ENCODE data around the gene PLCXD1.
"Not testable (repeated sequence)": the region's sequence is repeated elsewhere in the genome, so short reads cannot be mapped to it uniquely, and the experiment has no call there.

PLCXD1 gene

DNA sequence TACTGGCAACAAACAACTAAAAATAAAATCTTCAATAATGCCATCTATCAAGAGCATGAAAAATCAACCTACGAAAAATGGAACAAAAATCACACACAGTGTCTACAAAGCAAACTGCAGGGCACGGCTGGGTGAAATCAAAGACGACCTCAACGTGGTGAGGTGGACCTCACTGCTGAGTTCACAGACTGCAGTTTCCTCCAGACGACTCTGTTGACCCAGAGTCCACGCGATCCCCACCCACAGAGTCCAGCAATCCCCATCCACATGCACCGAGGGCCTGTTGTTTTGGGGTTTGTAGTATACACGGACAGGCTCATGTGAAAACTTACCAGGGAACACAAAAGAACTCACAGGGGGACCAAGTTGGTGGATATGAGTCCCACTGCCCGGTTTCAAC, 68.5 kb downstream of the PLCXD1 start:
- H2BK120ac ChIP-seq (ENCODE audit: insufficient read depth, low read length, poor library complexity) = no peak overlapping the region
- H3K27ac ChIP-seq (ENCODE audit: low read depth, low read length) = no peak overlapping the region
- no peak overlapping the region for H3K4ac ChIP-seq (ENCODE audit: low read depth, low read length)
- H2BK5ac ChIP-seq (ENCODE audit: low read depth, low read length, poor library complexity) = no peak overlapping the region
- no peak for DNase-seq
- no peak overlapping the region for H3K14ac ChIP-seq (ENCODE audit: low read length)
- no peak overlapping the region for H4K91ac ChIP-seq (ENCODE audit: low read depth, low read length)
- peaks cover 2% of the 10 kb centered on the region for H3K79me1 ChIP-seq (ENCODE audit: low read length)
- H4K12ac ChIP-seq (ENCODE audit: low read depth, low read length) = no peak overlapping the region
- H3K79me2 ChIP-seq (ENCODE audit: control insufficient read depth, insufficient read depth, low read length, poor library complexity) = peaks cover 2% of the 10 kb centered on the region
- no CpG with 5 or more reads among the region's 10 CpGs for WGBS (ENCODE audit: extremely low coverage, insufficient coverage, insufficient read length)
- no peak overlapping the region for H3K18ac ChIP-seq (ENCODE audit: low read length)
- peaks cover 4 to 7% of the 10 kb centered on the region in 2 experiments for H3K4me1 ChIP-seq (ENCODE audit: control insufficient read depth in 1 of 2, insufficient read depth in 2 of 2, low read length in 2 of 2)
- H2AK5ac ChIP-seq (ENCODE audit: low read length) = no peak overlapping the region
- H3K4me2 ChIP-seq (ENCODE audit: low read length) = no peak overlapping the region
- H3K23ac ChIP-seq (ENCODE audit: low read length) = no peak overlapping the region
- no peak overlapping the region for H4K8ac ChIP-seq (ENCODE audit: low read depth, low read length)
- H3K9me3 ChIP-seq (ENCODE audit: insufficient read depth, low read depth, low read length) = no peaks in the 10 kb centered on the region
- no peak overlapping the region for H3K4me3 ChIP-seq (ENCODE audit: low read depth, low read length)
- no peak overlapping the region for H2AFZ ChIP-seq (ENCODE audit: insufficient read depth, low read length, poor library complexity)
- H3K36me3 ChIP-seq (ENCODE audit: control insufficient read depth in 1 of 2, insufficient read depth in 2 of 2, low read length in 2 of 2) = peaks cover 26 to 35% of the 10 kb centered on the region in 2 experiments
- H2BK12ac ChIP-seq (ENCODE audit: low read length) = no peak overlapping the region
- H3K27me3 ChIP-seq (ENCODE audit: insufficient read depth, low read length) = no peaks in the 10 kb centered on the region
- H3K9ac ChIP-seq (ENCODE audit: low read length) = no peak overlapping the region

GRCh38 chrX:350148-350533, 69.0 kb downstream of the PLCXD1 start:
- Histone ChIP-seq H3K9ac (ENCODE audit: low read length) (no peak overlapping the region), H2BK5ac (ENCODE audit: low read depth, low read length, poor library complexity) (no peak overlapping the region), H3K9me3 (ENCODE audit: insufficient read depth, low read depth, low read length) (no peaks in the 10 kb centered on the region), H3K18ac (ENCODE audit: low read length) (no peak overlapping the region), H2BK12ac (ENCODE audit: low read length) (no peak overlapping the region), H3K36me3 (ENCODE audit: control insufficient read depth in 1 of 2, insufficient read depth in 2 of 2, low read length in 2 of 2) (peaks cover 23 to 31% of the 10 kb centered on the region in 2 experiments), H4K8ac (ENCODE audit: low read depth, low read length) (no peak overlapping the region), H3K79me2 (ENCODE audit: control insufficient read depth, insufficient read depth, low read length, poor library complexity) (peaks cover 2% of the 10 kb centered on the region), H3K23ac (ENCODE audit: low read length) (no peak overlapping the region), H3K27me3 (ENCODE audit: insufficient read depth, low read length) (no peaks in the 10 kb centered on the region), H2AK5ac (ENCODE audit: low read length) (no peak overlapping the region), H3K4me1 (ENCODE audit: control insufficient read depth in 1 of 2, insufficient read depth in 2 of 2, low read length in 2 of 2) (peaks cover 4 to 7% of the 10 kb centered on the region in 2 experiments), H3K79me1 (ENCODE audit: low read length) (peaks cover 2% of the 10 kb centered on the region), H3K4me3 (ENCODE audit: low read depth, low read length) (no peak overlapping the region), H3K14ac (ENCODE audit: low read length) (no peak overlapping the region), H4K12ac (ENCODE audit: low read depth, low read length) (no peak overlapping the region), H3K4me2 (ENCODE audit: low read length) (no peak overlapping the region), H4K91ac (ENCODE audit: low read depth, low read length) (no peak overlapping the region), H2AFZ (ENCODE audit: insufficient read depth, low read length, poor library complexity) (no peak overlapping the region), H3K4ac (ENCODE audit: low read depth, low read length) (no peak overlapping the region), H2BK120ac (ENCODE audit: insufficient read depth, low read length, poor library complexity) (no peak overlapping the region), H3K27ac (ENCODE audit: low read depth, low read length) (no peak overlapping the region)
- WGBS (ENCODE audit: extremely low coverage, insufficient coverage, insufficient read length) = no CpG with 5 or more reads among the region's 20 CpGs
- no peak for DNase-seq

GRCh38 chrX:350534-351323, 69.5 kb downstream of the PLCXD1 start:
- H2BK12ac ChIP-seq (ENCODE audit: low read length) = no peak overlapping the region
- H3K4me1 ChIP-seq (ENCODE audit: control insufficient read depth in 1 of 2, insufficient read depth in 2 of 2, low read length in 2 of 2) = peaks cover 4 to 7% of the 10 kb centered on the region in 2 experiments
- no peak overlapping the region for H3K4me3 ChIP-seq (ENCODE audit: low read depth, low read length)
- peaks cover 19 to 27% of the 10 kb centered on the region in 2 experiments for H3K36me3 ChIP-seq (ENCODE audit: control insufficient read depth in 1 of 2, insufficient read depth in 2 of 2, low read length in 2 of 2)
- H3K23ac ChIP-seq (ENCODE audit: low read length) = no peak overlapping the region
- peaks cover 2% of the 10 kb centered on the region for H3K79me1 ChIP-seq (ENCODE audit: low read length)
- H2BK120ac ChIP-seq (ENCODE audit: insufficient read depth, low read length, poor library complexity) = no peak overlapping the region
- H3K14ac ChIP-seq (ENCODE audit: low read length) = no peak overlapping the region
- no peaks in the 10 kb centered on the region for H3K9me3 ChIP-seq (ENCODE audit: insufficient read depth, low read depth, low read length)
- no peak for DNase-seq
- H3K4me2 ChIP-seq (ENCODE audit: low read length) = no peak overlapping the region
- H3K18ac ChIP-seq (ENCODE audit: low read length) = no peak overlapping the region
- no peak overlapping the region for H4K8ac ChIP-seq (ENCODE audit: low read depth, low read length)
- no peak overlapping the region for H4K91ac ChIP-seq (ENCODE audit: low read depth, low read length)
- peaks cover 2% of the 10 kb centered on the region for H3K79me2 ChIP-seq (ENCODE audit: control insufficient read depth, insufficient read depth, low read length, poor library complexity)
- H2AFZ ChIP-seq (ENCODE audit: insufficient read depth, low read length, poor library complexity) = no peak overlapping the region
- WGBS (ENCODE audit: extremely low coverage, insufficient coverage, insufficient read length) = no CpG with 5 or more reads among the region's 61 CpGs
- no peak overlapping the region for H4K12ac ChIP-seq (ENCODE audit: low read depth, low read length)
- H3K9ac ChIP-seq (ENCODE audit: low read length) = no peak overlapping the region
- no peak overlapping the region for H3K27ac ChIP-seq (ENCODE audit: low read depth, low read length)
- no peaks in the 10 kb centered on the region for H3K27me3 ChIP-seq (ENCODE audit: insufficient read depth, low read length)
- no peak overlapping the region for H3K4ac ChIP-seq (ENCODE audit: low read depth, low read length)
- no peak overlapping the region for H2BK5ac ChIP-seq (ENCODE audit: low read depth, low read length, poor library complexity)
- no peak overlapping the region for H2AK5ac ChIP-seq (ENCODE audit: low read length)

GRCh38 chrX:351324-351641, 70.1 kb downstream of the PLCXD1 start:
- H3K4me3 ChIP-seq (ENCODE audit: low read depth, low read length); H4K8ac ChIP-seq (ENCODE audit: low read depth, low read length): not testable (repeated sequence)
- no CpG with 5 or more reads among the region's 13 CpGs for WGBS (ENCODE audit: extremely low coverage, insufficient coverage, insufficient read length)

More at GRCh38 chrX:351324-351641, 70.1 kb downstream of the PLCXD1 start:
- not testable (repeated sequence) for H3K4me1 ChIP-seq (ENCODE audit: control insufficient read depth in 1 of 2, insufficient read depth in 2 of 2, low read length in 2 of 2); H4K12ac ChIP-seq (ENCODE audit: low read depth, low read length); H3K27ac ChIP-seq (ENCODE audit: low read depth, low read length); H2AFZ ChIP-seq (ENCODE audit: insufficient read depth, low read length, poor library complexity); H3K4ac ChIP-seq (ENCODE audit: low read depth, low read length); H4K91ac ChIP-seq (ENCODE audit: low read depth, low read length); H3K79me2 ChIP-seq (ENCODE audit: control insufficient read depth, insufficient read depth, low read length, poor library complexity); H3K18ac ChIP-seq (ENCODE audit: low read length); H2BK120ac ChIP-seq (ENCODE audit: insufficient read depth, low read length, poor library complexity); H3K4me2 ChIP-seq (ENCODE audit: low read length); H3K27me3 ChIP-seq (ENCODE audit: insufficient read depth, low read length); H2AK5ac ChIP-seq (ENCODE audit: low read length); H2BK5ac ChIP-seq (ENCODE audit: low read depth, low read length, poor library complexity); H2BK12ac ChIP-seq (ENCODE audit: low read length); H3K14ac ChIP-seq (ENCODE audit: low read length); H3K79me1 ChIP-seq (ENCODE audit: low read length); H3K9ac ChIP-seq (ENCODE audit: low read length); H3K9me3 ChIP-seq (ENCODE audit: insufficient read depth, low read depth, low read length); H3K23ac ChIP-seq (ENCODE audit: low read length); DNase-seq
- H3K36me3 ChIP-seq (ENCODE audit: control insufficient read depth in 1 of 2, insufficient read depth in 2 of 2, low read length in 2 of 2) = peaks cover 19 to 25% of the 10 kb centered on the region in 2 experiments
